Measurements from ENCODE around the gene BMERB1. TPM values are rescaled to one million over a fixed set of nuclear protein-coding genes. Genes with fewer than 3 reads are reported as not detected.

Gene BMERB1
- polyA plus RNA-seq, 4 donors = 0.89 to 20.9 (median 4.7) TPM

GRCh38 chr16:15636392-15636873 is 202.0 kb downstream of the BMERB1 start:
- FAIRE-seq (no peak), DNase-seq (no peak)
- Histone ChIP-seq H3K4me3 (ENCODE audit: low read depth in 1 of 3, low read length in 3 of 3) (no peak overlapping the region), H3K27ac (ENCODE audit: low read depth in 1 of 3, low read length in 2 of 3) (no peak overlapping the region), H3K4me1 (ENCODE audit: control insufficient read depth in 3 of 3, insufficient read depth in 2 of 3, low read depth in 1 of 3, low read length in 2 of 3) (peaks cover 0 to 5% (median 0%) of the 10 kb centered on the region in 3 donors), H3K9me3 (ENCODE audit: control insufficient read depth in 2 of 2, insufficient read depth in 1 of 2, low read depth in 1 of 2, low read length in 1 of 2) (no peaks in the 10 kb centered on the region), H3K36me3 (ENCODE audit: control insufficient read depth in 3 of 3, insufficient read depth in 2 of 3, low read depth in 1 of 3, low read length in 3 of 3) (peaks cover 13 to 30% (median 18%) of the 10 kb centered on the region in 3 donors), H3K27me3 (ENCODE audit: control insufficient read depth in 3 of 3, insufficient read depth in 3 of 3, low read length in 3 of 3) (no peaks in the 10 kb centered on the region)

Other genes starting within 250 kb of the BMERB1 start
- gene NPIPA5, start 56.3 kb upstream of the BMERB1 start, polyA plus RNA-seq = 10 to 100 TPM in 2 of 4 donors, 1 to 10 TPM in 2; 2.5 to 17.4 (median 12.6) TPM
- gene MPV17L, start 38.8 kb upstream of the BMERB1 start, polyA plus RNA-seq = 10 to 100 TPM in 1 of 4 donors, 1 to 10 TPM in 3; 1.8 to 12.0 (median 4.2) TPM
- gene MARF1, start 208.6 kb downstream of the BMERB1 start, polyA plus RNA-seq = 10 to 100 TPM; 14.3 to 41.4 (median 15.7) TPM
- gene NDE1, start 215.7 kb downstream of the BMERB1 start, polyA plus RNA-seq = 10 to 100 TPM in 2 of 4 donors, 1 to 10 TPM in 2; 5.8 to 21.7 (median 14.4) TPM

All from small intestine (tissue), 7 donors.